H9 (cell line): ENCODE measurements around the gene TENM4. TPM values are rescaled to one million over a fixed set of nuclear protein-coding genes. Genes with fewer than 3 reads are reported as not detected.

Source experiments
- DNase-seq: peaks from one replicate; pipeline ENCODE4 v3.0.0-alpha.2; 2017
- H2AFZ ChIP-seq: one replicate; pipeline ENCODE4 v1.6.1; 2013; ENCODE audit warnings: mild to moderate bottlenecking, low read length, control low read depth, moderate library complexity
- H2AK5ac ChIP-seq: 2 replicates; pipeline ENCODE4 v1.6.1; 2013; ENCODE audit warnings: low read length, control low read depth, mixed read lengths; ENCODE audit not compliant: insufficient read length
- H2BK120ac ChIP-seq: one replicate; pipeline ENCODE4 v1.6.1; 2013; ENCODE audit warnings: low read depth, mild to moderate bottlenecking, low read length, control low read depth, inconsistent platforms; ENCODE audit not compliant: poor library complexity, severe bottlenecking
- H2BK12ac ChIP-seq: 2 replicates; pipeline ENCODE4 v1.6.1; 2013; ENCODE audit warnings: low read length, control low read depth, mixed read lengths, low read depth; ENCODE audit not compliant: insufficient read length
- H2BK15ac ChIP-seq: 2 replicates; pipeline ENCODE4 v1.6.1; 2013; ENCODE audit warnings: low read depth, low read length, control low read depth
- H2BK20ac ChIP-seq: one replicate; pipeline ENCODE4 v1.6.1; 2013; ENCODE audit warnings: low read depth, mild to moderate bottlenecking, low read length, control low read depth, inconsistent platforms; ENCODE audit not compliant: poor library complexity, severe bottlenecking
- H2BK5ac ChIP-seq: 2 replicates; pipeline ENCODE4 v1.6.1; 2013; ENCODE audit warnings: low read length, control low read depth, mixed read lengths; ENCODE audit not compliant: insufficient read length
- H3K14ac ChIP-seq: 2 replicates; pipeline ENCODE4 v1.6.1; 2013; ENCODE audit warnings: low read length, control low read depth; ENCODE audit not compliant: insufficient read depth
- H3K18ac ChIP-seq: 2 replicates; pipeline ENCODE4 v1.6.1; 2013; ENCODE audit warnings: low read depth, mild to moderate bottlenecking, mixed read lengths, low read length, control low read depth; ENCODE audit not compliant: insufficient read length
- H3K23ac ChIP-seq: 2 replicates; pipeline ENCODE4 v1.6.1; 2013; ENCODE audit warnings: low read length, control low read depth, mixed read lengths, low read depth; ENCODE audit not compliant: insufficient read length
- H3K23me2 ChIP-seq: 2 replicates; pipeline ENCODE4 v1.6.1; 2013; ENCODE audit warnings: low read depth, mild to moderate bottlenecking, mixed read lengths, low read length, control low read depth; ENCODE audit not compliant: insufficient read length, poor library complexity, severe bottlenecking
- H3K27ac ChIP-seq: 2 replicates; pipeline ENCODE4 v1.5.1; 2013; ENCODE audit warnings: low read length, control low read depth, mixed read lengths, low read depth; ENCODE audit not compliant: insufficient read length
- H3K27me3 ChIP-seq: 2 replicates; pipeline ENCODE4 v1.6.1; 2013; ENCODE audit warnings: low read length, control low read depth, inconsistent platforms; ENCODE audit not compliant: insufficient read depth
- H3K4ac ChIP-seq: 2 replicates; pipeline ENCODE4 v1.6.1; 2013; ENCODE audit warnings: low read depth, mild to moderate bottlenecking, control low read depth, inconsistent platforms, low read length, moderate library complexity
- H3K4me1 ChIP-seq: 2 replicates; pipeline ENCODE4 v1.6.1; 2013; ENCODE audit warnings: low read length, control low read depth, inconsistent platforms; ENCODE audit not compliant: insufficient read depth
- H3K4me2 ChIP-seq: 2 replicates; pipeline ENCODE4 v1.6.1; 2013; ENCODE audit warnings: low read length, control low read depth, mixed read lengths; ENCODE audit not compliant: insufficient read length, insufficient read depth
- H3K56ac ChIP-seq: 2 replicates; pipeline ENCODE4 v1.6.1; 2013; ENCODE audit warnings: low read depth, mild to moderate bottlenecking, mixed read lengths, low read length, control low read depth; ENCODE audit not compliant: insufficient read length
- H3K79me1 ChIP-seq: 2 replicates; pipeline ENCODE4 v1.6.1; 2013; ENCODE audit warnings: low read depth, mild to moderate bottlenecking, moderate library complexity, low read length, control low read depth, inconsistent platforms; ENCODE audit not compliant: insufficient read depth, poor library complexity, severe bottlenecking
- H3K79me2 ChIP-seq: 2 replicates; pipeline ENCODE4 v1.6.1; 2013; ENCODE audit warnings: low read length, control low read depth, inconsistent platforms; ENCODE audit not compliant: insufficient read depth
- H3K9ac ChIP-seq: 2 replicates; pipeline ENCODE4 v1.6.1; 2013; ENCODE audit warnings: low read length, control low read depth, mixed read lengths; ENCODE audit not compliant: insufficient read length; ENCODE audit errors: extremely low read depth
- H3K9me3 ChIP-seq: one replicate; pipeline ENCODE4 v1.6.1; 2013; ENCODE audit warnings: low read depth, low read length, inconsistent platforms; ENCODE audit not compliant: control insufficient read depth
- H3T11ph ChIP-seq: one replicate; pipeline ENCODE4 v1.6.1; 2013; ENCODE audit warnings: mild to moderate bottlenecking, low read length, control low read depth, inconsistent platforms
- H4K20me1 ChIP-seq: one replicate; pipeline ENCODE4 v1.6.1; 2013; ENCODE audit not compliant: control insufficient read depth, insufficient read length, insufficient read depth
- H4K5ac ChIP-seq: 2 replicates; pipeline ENCODE4 v1.6.1; 2013; ENCODE audit warnings: low read depth, mild to moderate bottlenecking, mixed read lengths, low read length, control low read depth; ENCODE audit not compliant: insufficient read length
- H4K8ac ChIP-seq: replicated peaks from 2 replicates; pipeline ENCODE4 v1.6.1; 2013; ENCODE audit warnings: low read length, control low read depth, mixed read lengths, low read depth; ENCODE audit not compliant: insufficient read length
- H4K91ac ChIP-seq: 2 replicates; pipeline ENCODE4 v1.6.1; 2013; ENCODE audit warnings: low read depth, mild to moderate bottlenecking, moderate library complexity, mixed read lengths, low read length, control low read depth; ENCODE audit not compliant: insufficient read length
- H3K27ac Mint-ChIP-seq, 3 experiments: 2 replicates in 2 of 3; 3 replicates in 1 of 3; pipeline ENCODE4 v1.8.0; 2020 to 2021; ENCODE audit warnings: mixed read lengths in 3 of 3, mild to moderate bottlenecking in 1 of 3, moderate library complexity in 1 of 3
- H3K27me3 Mint-ChIP-seq: 2 replicates; pipeline ENCODE4 v1.8.0; 2021; ENCODE audit warnings: low read depth, mild to moderate bottlenecking, moderate library complexity, mixed read lengths
- H3K36me3 Mint-ChIP-seq, 3 experiments: 2 replicates in 2 of 3; 3 replicates in 1 of 3; pipeline ENCODE4 v1.8.0; 2020 to 2021; ENCODE audit warnings: low read depth in 3 of 3, mixed read lengths in 3 of 3; ENCODE audit not compliant: insufficient read depth in 1 of 3
- H3K4me1 Mint-ChIP-seq, 2 experiments: 2 replicates each; pipeline ENCODE4 v1.8.0; 2020; ENCODE audit warnings: mixed read lengths in 2 of 2
- H3K4me3 Mint-ChIP-seq, 2 experiments: 2 replicates in 1 of 2; 3 replicates in 1 of 2; pipeline ENCODE4 v1.8.0; 2020 to 2021; ENCODE audit warnings: mild to moderate bottlenecking in 2 of 2, mixed read lengths in 2 of 2, moderate library complexity in 1 of 2
- H3K9me3 Mint-ChIP-seq, 2 experiments: 2 replicates in 1 of 2; 3 replicates in 1 of 2; pipeline ENCODE4 v1.8.0; 2020; ENCODE audit warnings: mild to moderate bottlenecking in 2 of 2, mixed read lengths in 2 of 2, moderate library complexity in 1 of 2
- total RNA-seq: library from RNA; stranded (reverse); gene quantifications from 2 replicates; pipeline ENCODE4 v1.2.1, GENCODE V29; 2021
- TF ChIP-seq, protein P1 (sequence below): fragments of 200-600 bp; sonication (generic); conservative IDR thresholded peaks from 3 replicates; pipeline ENCODE4 v1.8.0; 2021; ENCODE audit warnings: antibody characterized with exemption, mild to moderate bottlenecking

Gene TENM4
- total RNA-seq, 1 experiment from 2014 or later = 4.6 TPM

DNA sequence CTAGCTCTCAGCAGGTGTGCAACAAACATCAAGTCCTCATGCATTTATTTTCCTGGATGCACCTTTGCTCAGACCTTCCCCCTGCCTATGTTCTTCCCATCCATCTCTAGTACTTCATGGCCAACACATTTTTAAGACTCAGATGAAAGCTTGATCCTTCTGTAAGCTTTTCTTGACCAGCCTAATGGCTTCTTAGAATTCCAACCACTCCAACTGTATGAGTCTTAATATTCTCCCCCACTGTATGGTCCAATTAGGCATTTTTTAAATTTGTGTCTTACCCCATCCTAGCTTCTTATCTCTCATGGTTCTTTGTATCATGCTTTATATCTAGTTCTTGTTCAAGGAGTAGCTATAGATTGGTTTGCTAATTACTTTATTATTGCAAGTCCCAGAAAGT lies 44.8 kb downstream of the TENM4 start:
- H3K27me3 Mint-ChIP-seq = peaks cover 3% of the 10 kb centered on the region; the same call in 1 of the 2 replicates

More for the DNA sequence above, 44.8 kb downstream of the TENM4 start:
- Histone ChIP-seq H3K79me1 (no peaks in the 10 kb centered on the region), H3K79me2 (no peaks in the 10 kb centered on the region), H3K4me1 (peaks cover 13% of the 10 kb centered on the region), H2AFZ (no peak overlapping the region), H2BK20ac (no peak overlapping the region), H2AK5ac (no peak overlapping the region), H3K9me3 (no peaks in the 10 kb centered on the region), H3K27me3 (no peaks in the 10 kb centered on the region), H3K14ac (no peak overlapping the region), H3T11ph (no peak overlapping the region), H4K91ac (no peak overlapping the region), H2BK15ac (no peak overlapping the region), H3K23ac (no peak overlapping the region), H3K4me2 (no peak overlapping the region), H2BK120ac (no peak overlapping the region), H3K56ac (no peak overlapping the region), H3K23me2 (no peaks in the 10 kb centered on the region), H3K18ac (no peak overlapping the region), H4K5ac (no peak overlapping the region), H3K4ac (no peak overlapping the region), H2BK5ac (no peak overlapping the region), H2BK12ac (no peak overlapping the region), H4K8ac (no peak overlapping the region), H3K27ac (no peak overlapping the region), H4K20me1 (no peaks in the 10 kb centered on the region), H3K9ac (no peak overlapping the region)
- H3K36me3 Mint-ChIP-seq = no peaks in the 10 kb centered on the region
- no peaks in the 10 kb centered on the region for H3K9me3 Mint-ChIP-seq
- H3K4me3 Mint-ChIP-seq = no peak overlapping the region
- H3K4me1 Mint-ChIP-seq = peaks cover 25 to 33% of the 10 kb centered on the region in 2 experiments
- no peak overlapping the region for H3K27ac Mint-ChIP-seq
- no peak for DNase-seq
- TF ChIP-seq, protein P1, sequence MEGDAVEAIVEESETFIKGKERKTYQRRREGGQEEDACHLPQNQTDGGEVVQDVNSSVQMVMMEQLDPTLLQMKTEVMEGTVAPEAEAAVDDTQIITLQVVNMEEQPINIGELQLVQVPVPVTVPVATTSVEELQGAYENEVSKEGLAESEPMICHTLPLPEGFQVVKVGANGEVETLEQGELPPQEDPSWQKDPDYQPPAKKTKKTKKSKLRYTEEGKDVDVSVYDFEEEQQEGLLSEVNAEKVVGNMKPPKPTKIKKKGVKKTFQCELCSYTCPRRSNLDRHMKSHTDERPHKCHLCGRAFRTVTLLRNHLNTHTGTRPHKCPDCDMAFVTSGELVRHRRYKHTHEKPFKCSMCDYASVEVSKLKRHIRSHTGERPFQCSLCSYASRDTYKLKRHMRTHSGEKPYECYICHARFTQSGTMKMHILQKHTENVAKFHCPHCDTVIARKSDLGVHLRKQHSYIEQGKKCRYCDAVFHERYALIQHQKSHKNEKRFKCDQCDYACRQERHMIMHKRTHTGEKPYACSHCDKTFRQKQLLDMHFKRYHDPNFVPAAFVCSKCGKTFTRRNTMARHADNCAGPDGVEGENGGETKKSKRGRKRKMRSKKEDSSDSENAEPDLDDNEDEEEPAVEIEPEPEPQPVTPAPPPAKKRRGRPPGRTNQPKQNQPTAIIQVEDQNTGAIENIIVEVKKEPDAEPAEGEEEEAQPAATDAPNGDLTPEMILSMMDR = no peak
